B cell (primary cell): ENCODE measurements around the gene TMEM50B. TPM values are rescaled to one million over a fixed set of nuclear protein-coding genes. Genes with fewer than 3 reads are reported as not detected.

Experiments
- ATAC-seq: fragments of 200-7000 bp; cut with Tn5 transposase; one replicate; pipeline ENCODE4 v1.10.0; 2021; ENCODE audit warnings: low read depth, mild to moderate bottlenecking, moderate number of reproducible peaks, moderate library complexity
- CTCF ChIA-PET: fragments of 350-600 bp; sonication (Branson Sonifier 250); formaldehyde crosslinking; loops from one replicate; lab custom pipeline; 2021; ENCODE audit warnings: antibody characterized with exemption, inconsistent platforms; lab: Charles Lee
- POLR2A ChIA-PET: fragments of 350-600 bp; sonication (Branson Sonifier 250); formaldehyde crosslinking; loops from one replicate; lab custom pipeline; 2021; ENCODE audit warnings: antibody characterized with exemption; lab: Charles Lee
- DNase-seq: peaks from one replicate; pipeline ENCODE4 v3.0.0; 2013
- H2AFZ ChIP-seq: 2 replicates; pipeline ENCODE4 v1.6.1; 2012; ENCODE audit warnings: mild to moderate bottlenecking, low read depth, low read length; ENCODE audit not compliant: insufficient read depth, poor library complexity, severe bottlenecking
- H3K27ac ChIP-seq, 2 donors: 1 replicate in 1 of 2; 2 replicates in 1 of 2; pipeline ENCODE4 v1.5.1; 2012 to 2013; ENCODE audit warnings: low read length in 2 of 2, mild to moderate bottlenecking in 2 of 2, moderate library complexity in 1 of 2
- H3K27me3 ChIP-seq, 4 experiments: fragments of 200-600 bp in 1 of 4; sonication (generic) in 1 of 4; replicated peaks in 1 of 4; 1 replicate in 2 of 4; 2 replicates in 2 of 4; pipeline versions ENCODE4 v1.6.1 to v1.7.0; 2013 to 2016; ENCODE audit warnings: low read length in 3 of 4, mild to moderate bottlenecking in 2 of 4, mixed read lengths in 1 of 4, moderate library complexity in 1 of 4; ENCODE audit not compliant: insufficient read depth in 4 of 4, control insufficient read depth in 3 of 4; ENCODE audit errors: control extremely low read depth in 1 of 4
- H3K36me3 ChIP-seq, 2 experiments: replicated peaks in 1 of 2; 1 replicate in 1 of 2; 2 replicates in 1 of 2; pipeline versions ENCODE4 v1.6.1 to v1.7.1; 2013; ENCODE audit warnings: low read length in 1 of 2; ENCODE audit not compliant: insufficient read depth in 2 of 2, control insufficient read depth in 1 of 2; ENCODE audit errors: control extremely low read depth in 1 of 2, extremely low read depth in 1 of 2
- H3K4me1 ChIP-seq, 2 donors: fragments of 200-600 bp in 1 of 2; sonication (generic) in 1 of 2; 1 replicate in 1 of 2; 2 replicates in 1 of 2; pipeline versions ENCODE4 v1.5.1 to v1.6.1; 2013 to 2017; ENCODE audit warnings: low read length in 2 of 2; ENCODE audit not compliant: control insufficient read depth in 2 of 2, insufficient read depth in 2 of 2
- H3K4me2 ChIP-seq: replicated peaks from 2 replicates; pipeline ENCODE3; 2012; ENCODE audit warnings: mild to moderate bottlenecking, low read depth, low read length; ENCODE audit not compliant: poor library complexity, severe bottlenecking
- H3K4me3 ChIP-seq, 5 experiments: fragments of 200-600 bp in 1 of 5; sonication (generic) in 1 of 5; 1 replicate in 3 of 5; 2 replicates in 2 of 5; pipeline versions ENCODE4 v1.5.1 to v1.7.0; 2011 to 2016; ENCODE audit warnings: low read length in 4 of 5, mild to moderate bottlenecking in 4 of 5, low read depth in 2 of 5, control low read depth in 1 of 5, moderate library complexity in 1 of 5; ENCODE audit not compliant: insufficient read depth in 1 of 5; ENCODE audit errors: control extremely low read depth in 1 of 5, extremely low read depth in 1 of 5
- H3K79me2 ChIP-seq: fragments of 200-600 bp; sonication (generic); one replicate; pipeline ENCODE4 v1.6.0; 2016; ENCODE audit warnings: low read length; ENCODE audit not compliant: control insufficient read depth, insufficient read depth
- H3K9ac ChIP-seq: fragments of 200-600 bp; sonication (generic); 2 replicates; pipeline ENCODE4 v1.6.1; 2017; ENCODE audit warnings: mild to moderate bottlenecking, low read length, moderate library complexity
- H3K9me3 ChIP-seq, 3 donors: one replicate each; pipeline versions ENCODE4 v1.6.1 to v1.7.1; 2013; ENCODE audit warnings: low read length in 2 of 3; ENCODE audit not compliant: control insufficient read depth in 2 of 3, insufficient read depth in 1 of 3; ENCODE audit errors: control extremely low read depth in 1 of 3
- H4K20me1 ChIP-seq: 2 replicates; pipeline ENCODE4 v1.6.0; 2012; ENCODE audit warnings: mild to moderate bottlenecking, low read length; ENCODE audit not compliant: insufficient read depth, control insufficient read depth, poor library complexity, severe bottlenecking
- H3K27ac Mint-ChIP-seq: one replicate; pipeline ENCODE4 v1.8.0; 2021; ENCODE audit warnings: mixed read lengths
- H3K27me3 Mint-ChIP-seq: one replicate; pipeline ENCODE4 v1.8.0; 2021; ENCODE audit warnings: mixed read lengths
- H3K4me1 Mint-ChIP-seq: one replicate; pipeline ENCODE4 v1.8.0; 2021; ENCODE audit warnings: mixed read lengths
- H3K4me3 Mint-ChIP-seq: one replicate; pipeline ENCODE4 v1.8.0; 2021; ENCODE audit warnings: mixed read lengths
- H3K9me3 Mint-ChIP-seq: one replicate; pipeline ENCODE4 v1.8.0; 2022; ENCODE audit warnings: mixed read lengths; ENCODE audit not compliant: insufficient read depth
- EZH2 ChIP-seq: IDR thresholded peaks from 2 replicates; pipeline ENCODE4 v1.6.1; 2012; ENCODE audit warnings: borderline replicate concordance, low read depth, mild to moderate bottlenecking, moderate library complexity, low read length; ENCODE audit not compliant: insufficient read depth, poor library complexity, severe bottlenecking
- WGBS: methylation state at CpG from one replicate; pipeline ENCODE4 v1.1.5; 2013; ENCODE audit warnings: missing lambda C conversion rate; ENCODE audit not compliant: insufficient coverage; 5-methylcytosine and 5-hydroxymethylcytosine counted together
- intact Hi-C: fragments of 100-400 bp; cut with micrococcal nuclease; formaldehyde crosslinking; loops from one replicate; pipeline ENCODE4 v1.10.0; 2022
- polyA plus RNA-seq: library from polyadenylated mRNA; depleted of rRNA; stranded (reverse); fragments of >200 nt; gene quantifications from 2 replicates; pipeline ENCODE4 v1.2.3, GENCODE V29; 2012
- total RNA-seq, 2 donors: library from RNA; stranded (reverse); fragments of 120-200 nt in 1 of 2; gene quantifications; 1 replicate in 1 of 2; 2 replicates in 1 of 2; pipeline versions ENCODE4 v1.2.3 to v1.2.4, GENCODE V29; 2013 to 2022
- TF ChIP-seq, protein P1 (sequence below): fragments of 200-600 bp; IDR thresholded peaks from one replicate; pipeline ENCODE4 v1.8.0; 2022; ENCODE audit warnings: antibody characterized with exemption, mild to moderate bottlenecking

TMEM50B gene
- total and polyA plus RNA-seq, 2 donors (not counting 1 experiment from before 2014, with no cell fraction given): 52.6 to 79.5 TPM

DNA sequence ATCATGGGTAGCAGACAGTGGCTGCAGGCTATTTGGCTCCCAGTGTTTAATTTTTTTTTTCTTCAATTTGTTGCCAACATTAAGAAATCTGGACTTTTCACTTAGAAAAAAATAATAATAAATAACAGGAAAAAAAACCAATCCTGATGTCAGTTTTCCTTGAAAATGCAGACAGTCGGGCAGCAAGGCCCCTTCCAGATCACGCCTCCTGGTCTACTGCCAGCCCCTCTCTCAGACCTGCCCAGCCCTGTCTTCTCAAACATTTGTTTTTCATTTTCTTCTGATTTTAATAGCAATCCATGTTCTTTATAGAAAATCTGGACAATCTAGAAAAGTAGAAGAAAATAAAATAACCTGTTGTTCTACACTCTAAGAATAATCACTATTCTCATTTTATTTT is 61.1 kb downstream of the TMEM50B start:
- Histone ChIP-seq H2AFZ (no peak overlapping the region), H3K9ac (no peak overlapping the region), H3K4me3 (no peak overlapping the region), H3K79me2 (peaks cover 98% of the 10 kb centered on the region), H4K20me1 (peaks cover 70% of the 10 kb centered on the region), H3K27ac (peak overlapping the region in 1 of 2 donors; percentile 39), H3K4me2 (no peak overlapping the region), H3K36me3 (peaks cover 12 to 75% of the 10 kb centered on the region in 2 experiments), H3K27me3 (no peaks in the 10 kb centered on the region), H3K4me1 (peaks cover 0 to 7% of the 10 kb centered on the region in 2 donors), H3K9me3 (no peaks in the 10 kb centered on the region)
- H3K27ac Mint-ChIP-seq: no peak overlapping the region
- ATAC-seq: no peak
- no CpG with 5 or more reads among the region's 2 CpGs for WGBS
- ChIA-PET CTCF (no interaction called here), POLR2A (no interaction called here)
- peaks cover 18% of the 10 kb centered on the region for H3K4me1 Mint-ChIP-seq
- no peak for TF ChIP-seq EZH2
- TF ChIP-seq, protein P1, sequence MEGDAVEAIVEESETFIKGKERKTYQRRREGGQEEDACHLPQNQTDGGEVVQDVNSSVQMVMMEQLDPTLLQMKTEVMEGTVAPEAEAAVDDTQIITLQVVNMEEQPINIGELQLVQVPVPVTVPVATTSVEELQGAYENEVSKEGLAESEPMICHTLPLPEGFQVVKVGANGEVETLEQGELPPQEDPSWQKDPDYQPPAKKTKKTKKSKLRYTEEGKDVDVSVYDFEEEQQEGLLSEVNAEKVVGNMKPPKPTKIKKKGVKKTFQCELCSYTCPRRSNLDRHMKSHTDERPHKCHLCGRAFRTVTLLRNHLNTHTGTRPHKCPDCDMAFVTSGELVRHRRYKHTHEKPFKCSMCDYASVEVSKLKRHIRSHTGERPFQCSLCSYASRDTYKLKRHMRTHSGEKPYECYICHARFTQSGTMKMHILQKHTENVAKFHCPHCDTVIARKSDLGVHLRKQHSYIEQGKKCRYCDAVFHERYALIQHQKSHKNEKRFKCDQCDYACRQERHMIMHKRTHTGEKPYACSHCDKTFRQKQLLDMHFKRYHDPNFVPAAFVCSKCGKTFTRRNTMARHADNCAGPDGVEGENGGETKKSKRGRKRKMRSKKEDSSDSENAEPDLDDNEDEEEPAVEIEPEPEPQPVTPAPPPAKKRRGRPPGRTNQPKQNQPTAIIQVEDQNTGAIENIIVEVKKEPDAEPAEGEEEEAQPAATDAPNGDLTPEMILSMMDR: no peak
- H3K9me3 Mint-ChIP-seq: no peaks in the 10 kb centered on the region
- no peak for DNase-seq
- H3K27me3 Mint-ChIP-seq: no peaks in the 10 kb centered on the region
- intact Hi-C loops: loop anchor here (2.0 kb wide), 1 partner anchor 14 kb away; no protein-coding TSS in a partner anchor
- no peak overlapping the region for H3K4me3 Mint-ChIP-seq

DNA sequence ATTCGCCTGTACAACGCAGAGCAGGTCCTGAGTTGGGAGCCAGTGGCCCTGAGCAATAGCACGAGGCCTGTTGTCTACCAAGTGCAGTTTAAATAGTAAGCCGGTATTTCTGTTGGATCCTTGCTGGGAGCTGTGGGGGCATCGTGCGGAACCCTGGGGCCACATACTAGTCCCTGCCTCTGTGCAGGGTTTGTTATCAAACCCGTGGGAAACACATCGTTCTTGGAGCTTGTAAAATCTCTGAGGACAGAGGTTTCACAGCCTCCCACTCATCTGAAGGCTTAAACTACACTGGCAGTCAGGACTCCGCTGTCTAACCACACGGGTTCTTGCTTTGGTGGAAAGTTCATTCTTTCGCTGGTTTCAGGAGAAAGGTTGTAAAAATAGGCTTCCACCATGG is 64.8 kb downstream of the TMEM50B start:
- H3K27me3 Mint-ChIP-seq: no peaks in the 10 kb centered on the region
- H4K20me1 ChIP-seq: peaks cover 77% of the 10 kb centered on the region
- no peaks in the 10 kb centered on the region for H3K9me3 ChIP-seq
- WGBS: 96% methylated on average over 8 of the region's 11 CpGs
- no peaks in the 10 kb centered on the region for H3K27me3 ChIP-seq
- ATAC-seq (no peak), DNase-seq (no peak)
- H2AFZ ChIP-seq: no peak overlapping the region
- H3K4me2 ChIP-seq: no peak overlapping the region
- no peaks in the 10 kb centered on the region for H3K9me3 Mint-ChIP-seq
- peak overlapping the region; percentile 42 for H3K27ac Mint-ChIP-seq
- ChIA-PET CTCF (interaction anchor here (0.8 to 2.5 kb wide), 6 partner anchors 12 to 218 kb away, joined by 3 to 22 read pairs (median 4); partner anchors contain the start of gene IFNGR2), POLR2A (interaction anchor here (0.9 kb wide), 1 partner anchor 10 kb away, joined by 6 read pairs; no protein-coding TSS in a partner anchor)
- TF ChIP-seq, protein P1: no peak
- no peak for TF ChIP-seq EZH2
- H3K4me1 ChIP-seq: peaks cover 17 to 41% of the 10 kb centered on the region in 2 donors
- H3K4me3 ChIP-seq: no peak overlapping the region
- H3K4me1 Mint-ChIP-seq: peaks cover 47% of the 10 kb centered on the region
- peaks cover 3 to 76% of the 10 kb centered on the region in 2 experiments for H3K36me3 ChIP-seq
- peak overlapping the region in 1 of 2 donors; percentile 80 for H3K27ac ChIP-seq
- peaks cover 99% of the 10 kb centered on the region for H3K79me2 ChIP-seq
- H3K9ac ChIP-seq: no peak overlapping the region
- intact Hi-C loops: no loop called here
- H3K4me3 Mint-ChIP-seq: no peak overlapping the region
